HG03045 (cell line): ENCODE results near the gene NMNAT1.
"Not testable (repeated sequence)": the region's sequence is repeated elsewhere in the genome, so short reads cannot be mapped to it uniquely, and the experiment has no call there.

Source experiments
- ATAC-seq: cut with Tn5 transposase; IDR thresholded peaks from one replicate; pipeline ENCODE4 v1.9.1; 2021; ENCODE audit warnings: mild to moderate bottlenecking, moderate library complexity; ENCODE audit not compliant: unreplicated experiment

Gene NMNAT1

DNA sequence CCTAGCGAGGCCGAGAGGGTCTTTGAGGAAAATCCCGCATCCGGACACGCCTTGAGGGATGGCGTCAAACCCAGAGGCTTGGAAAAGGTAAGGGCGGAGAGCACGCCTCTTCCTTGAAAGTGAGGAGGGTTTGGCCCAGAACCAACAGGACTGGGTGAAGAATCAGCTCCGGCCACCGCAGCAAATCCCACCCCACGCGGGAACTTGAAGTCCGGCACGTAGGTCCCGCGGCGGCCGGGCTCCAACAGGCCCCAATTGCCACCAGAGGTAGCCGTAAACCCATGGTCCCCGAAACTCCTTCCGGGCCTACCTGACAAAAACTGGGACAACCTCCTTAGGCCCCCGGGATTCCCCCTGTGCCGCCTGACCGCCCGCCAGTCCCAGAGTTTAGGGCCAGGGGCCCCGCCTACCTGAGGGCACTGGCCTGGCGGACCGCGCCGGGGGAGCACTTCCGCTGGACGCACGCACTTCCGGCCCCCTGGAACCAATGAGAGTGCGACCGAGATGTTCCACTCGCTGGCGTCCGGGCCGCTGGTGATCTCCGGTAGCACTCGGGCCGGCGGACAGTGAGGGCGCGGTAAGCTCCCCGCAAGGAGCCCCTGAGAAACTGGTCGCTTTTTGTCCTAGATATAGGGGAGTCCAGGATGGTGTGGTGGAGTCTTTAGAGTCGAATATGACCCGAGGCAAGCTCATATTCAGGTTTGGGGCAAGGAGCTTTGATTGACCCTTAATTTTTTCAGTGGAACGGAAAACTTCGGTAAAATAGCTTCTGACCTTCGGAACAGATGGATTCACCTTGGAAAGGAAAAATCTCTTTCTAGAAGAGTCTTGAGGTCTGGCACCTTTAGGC, at the start of gene NMNAT1, which contains the start of gene LZIC:
Gene NMNAT1, plus strand, starts transcription at position 537 of the 850 bp plus-strand sequence. CDS start 28,599 bp downstream, outside the sequence.
Gene LZIC, minus strand, starts transcription at position 453 of the 850 bp plus-strand sequence. CDS start 6,772 bp downstream, outside the sequence.
- ATAC-seq, result peak; percentile 95

DNA sequence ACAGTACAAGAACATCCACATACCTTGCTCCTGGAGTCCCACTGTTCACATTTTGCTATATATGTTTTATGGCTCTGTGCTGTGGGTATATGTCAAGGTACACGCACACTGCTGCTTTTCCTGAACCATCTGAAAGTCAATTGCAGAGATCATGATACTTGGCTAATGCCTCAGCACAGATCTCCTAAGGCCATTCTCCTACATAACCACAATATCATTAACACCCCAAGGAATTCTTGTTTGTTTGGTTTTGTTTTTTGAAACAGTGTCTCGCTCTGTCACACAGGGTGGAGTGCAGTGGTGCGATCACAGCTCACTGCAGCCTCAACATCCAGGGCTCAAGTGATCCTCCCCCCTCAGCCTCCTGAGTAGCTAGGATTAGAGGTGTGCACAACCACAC, 49.2 kb upstream of the NMNAT1 start:
- ATAC-seq, result no peak

DNA sequence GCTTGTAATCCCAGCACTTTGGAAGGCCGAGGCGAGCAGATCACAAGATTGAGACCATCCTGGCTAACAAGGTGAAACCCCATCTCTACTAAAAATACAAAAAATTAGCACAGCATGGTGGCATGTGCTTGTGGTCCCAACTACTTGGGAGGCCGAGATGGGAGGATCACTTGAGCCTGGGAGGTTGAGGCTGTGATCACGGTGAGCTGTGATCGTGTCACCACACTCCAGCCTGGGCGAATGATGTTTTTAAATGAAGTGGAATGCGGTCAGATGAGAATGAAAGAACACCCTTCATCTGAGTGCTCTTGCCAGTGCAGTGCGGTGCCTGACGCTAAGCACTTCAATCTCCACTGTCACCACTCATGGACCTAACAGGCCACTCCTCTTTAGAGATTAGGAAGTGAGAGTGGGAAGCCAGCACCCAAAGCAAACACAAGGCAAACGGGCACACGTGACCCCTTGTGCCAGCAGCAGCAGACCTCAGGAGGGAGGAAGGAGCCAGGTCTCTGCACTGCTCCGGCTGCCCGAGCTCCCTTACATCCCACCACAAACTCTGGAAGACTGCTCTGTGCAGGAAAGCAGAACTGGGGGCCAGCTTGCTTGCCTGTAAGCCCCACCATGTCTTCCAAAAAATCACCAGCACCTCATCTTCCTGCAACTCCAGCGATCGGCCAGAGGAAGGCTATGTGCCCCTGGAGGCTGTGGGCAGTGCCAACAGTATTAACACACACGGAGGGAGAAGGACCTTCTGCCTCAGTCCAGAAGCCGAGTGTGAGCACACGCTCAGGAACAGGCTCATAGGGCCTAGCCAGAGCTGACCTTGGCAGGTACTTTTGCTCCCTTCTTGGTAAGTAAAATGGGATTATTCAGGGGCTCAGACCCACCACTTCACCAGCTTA, 42.9 kb upstream of the NMNAT1 start:
- no peak for ATAC-seq

DNA sequence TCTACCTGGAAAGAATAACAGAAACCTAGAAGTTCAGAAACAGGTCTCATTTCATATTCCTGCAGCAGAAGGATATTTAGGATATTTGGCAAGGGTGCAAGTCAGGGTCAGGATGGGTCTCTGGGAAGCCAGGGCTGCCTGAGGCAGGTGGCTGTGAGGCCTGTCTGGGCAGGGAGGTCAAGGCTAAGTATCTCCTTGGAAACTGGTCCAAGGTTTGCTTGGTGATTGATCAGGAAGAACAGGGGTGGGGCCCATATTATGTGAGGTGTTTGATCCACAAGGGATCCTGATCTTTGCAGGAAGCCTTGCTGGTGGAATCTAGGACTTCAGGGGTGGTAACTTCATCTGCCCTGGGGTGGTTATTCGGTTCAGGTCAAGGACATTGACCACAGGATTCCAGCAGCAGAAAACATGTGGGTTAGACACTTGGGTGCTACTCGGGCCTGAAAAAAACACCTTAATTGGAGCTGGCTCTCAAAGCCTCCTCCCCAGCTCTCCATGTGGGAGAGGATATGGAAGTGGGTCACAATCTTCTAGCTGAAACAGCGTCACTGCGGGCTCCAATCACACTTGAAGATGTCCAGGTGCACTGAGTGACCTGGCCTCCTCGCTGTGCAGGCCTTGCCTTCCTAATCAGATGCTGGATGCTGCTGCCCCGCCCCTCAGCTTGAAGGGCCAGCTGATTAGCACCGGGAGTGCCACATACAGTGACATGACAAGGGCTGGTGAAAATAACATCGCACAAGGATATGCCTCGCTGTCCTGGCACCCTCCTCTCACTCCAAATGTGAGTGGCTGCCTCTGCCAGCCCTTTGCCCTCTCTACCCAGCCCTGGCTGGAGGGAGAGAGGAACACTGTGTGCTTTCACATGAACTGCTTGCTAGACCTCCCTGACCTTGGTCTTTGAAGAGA, 41.9 kb upstream of the NMNAT1 start:
- no peak for ATAC-seq

DNA sequence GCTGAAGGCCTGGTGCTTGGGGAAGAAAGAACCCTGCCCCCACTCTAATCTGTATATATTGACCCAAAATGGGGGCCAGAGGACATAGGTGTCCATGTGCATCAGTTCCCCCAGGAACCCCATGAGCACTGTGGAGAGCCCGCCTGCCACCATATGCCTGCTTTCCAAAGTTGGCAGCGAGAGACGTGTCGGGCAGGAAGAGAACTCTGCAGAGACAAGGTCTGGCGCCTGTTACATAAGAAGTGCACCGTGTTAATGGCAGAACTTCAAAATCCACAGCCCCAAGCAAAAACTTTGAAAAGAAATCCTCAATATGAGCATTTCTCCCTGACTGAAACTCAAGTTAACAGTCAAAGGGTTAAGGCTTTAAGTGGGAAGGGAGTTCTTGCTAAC, 41.2 kb upstream of the NMNAT1 start:
- ATAC-seq, result no peak

DNA sequence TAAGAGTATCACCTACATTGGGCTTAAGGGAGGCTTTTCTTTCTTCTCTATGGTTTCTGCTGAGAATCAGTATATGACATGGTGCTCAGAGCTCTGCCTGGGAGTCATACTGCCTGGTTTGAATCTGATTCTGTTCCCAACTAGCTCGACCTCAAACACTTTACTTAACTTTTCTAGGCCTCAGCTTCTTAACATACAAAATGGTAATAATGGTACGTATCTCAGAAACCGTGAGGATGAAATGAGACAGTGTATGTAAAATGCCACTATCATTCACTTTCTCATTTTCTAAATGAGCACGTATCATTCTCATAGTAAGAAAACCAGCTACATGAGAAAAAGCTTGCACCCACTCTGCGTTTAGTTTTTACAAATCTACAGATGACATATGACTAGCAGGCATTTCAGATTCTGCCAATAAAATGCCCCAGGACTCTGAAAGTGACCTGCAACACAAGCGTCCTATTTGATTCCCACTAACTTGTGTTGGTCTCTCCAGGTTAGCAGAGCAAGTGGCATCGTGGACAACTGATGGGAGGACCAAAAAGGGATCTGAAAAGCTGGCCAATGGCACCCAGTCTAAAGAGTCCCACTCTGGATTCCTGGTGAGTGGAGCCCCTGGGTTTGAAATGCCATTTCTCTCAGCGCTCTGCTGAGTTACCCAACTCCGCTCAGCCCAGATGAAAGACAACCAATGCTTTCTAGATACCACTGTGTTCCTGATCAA, 39.3 kb upstream of the NMNAT1 start:
- no peak for ATAC-seq

DNA sequence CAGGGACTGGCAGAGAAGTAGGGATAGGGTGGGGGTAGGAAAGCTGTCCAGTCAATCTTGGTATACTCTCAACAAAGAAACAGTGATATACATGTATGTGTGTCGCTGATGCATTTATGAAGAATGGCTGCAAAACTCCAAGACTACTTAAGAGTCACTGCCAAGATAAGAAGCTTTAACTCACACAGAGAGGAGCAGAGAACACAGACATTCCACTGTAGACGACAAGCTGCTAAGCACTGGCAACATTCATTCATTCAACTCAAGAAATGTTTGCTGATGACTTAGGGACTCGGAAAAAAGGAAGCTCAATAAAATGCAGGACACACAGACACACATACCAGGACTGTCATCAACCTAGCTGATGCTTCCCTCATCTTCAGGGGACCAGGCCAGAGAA, 38.7 kb upstream of the NMNAT1 start:
- no peak for ATAC-seq

DNA sequence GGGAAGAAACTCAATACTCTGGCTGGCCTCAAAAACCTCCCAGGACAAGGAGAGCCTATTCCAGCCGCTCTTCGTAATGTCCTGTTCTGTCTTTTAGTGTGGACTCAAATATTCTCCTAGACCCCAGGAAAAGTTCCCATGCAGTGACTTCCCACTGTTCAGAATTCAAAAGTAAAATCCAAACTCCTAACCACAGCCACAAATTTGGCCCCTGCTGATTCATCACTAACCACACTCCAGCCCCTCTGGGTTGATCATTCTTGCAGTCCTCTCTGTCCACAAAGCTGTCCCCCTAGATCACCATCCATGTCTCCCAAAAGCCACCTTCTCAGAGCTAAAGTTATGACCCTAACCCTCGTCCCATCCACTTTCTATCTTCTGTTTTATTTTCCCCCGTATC, 38.3 kb upstream of the NMNAT1 start:
- no peak for ATAC-seq

DNA sequence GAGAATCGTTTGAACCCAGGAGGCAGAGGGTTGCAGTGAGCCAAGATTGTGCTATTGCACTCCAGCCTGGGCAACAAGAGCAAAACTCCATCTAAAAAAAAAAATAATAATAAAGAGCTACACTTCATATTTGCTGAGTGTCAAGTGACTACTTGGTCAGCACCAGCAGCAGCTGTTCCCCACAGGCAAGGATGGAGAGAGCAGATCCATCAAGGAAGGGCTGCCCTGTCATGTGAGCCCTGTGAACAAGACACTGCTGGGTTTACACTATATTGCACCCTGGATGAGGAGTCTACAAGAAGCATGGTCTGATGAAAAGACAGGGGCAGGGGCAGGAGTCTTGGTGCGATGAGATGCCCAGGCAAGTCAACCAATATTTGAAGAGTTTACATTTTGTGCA, 36.8 kb upstream of the NMNAT1 start:
- ATAC-seq, result no peak

DNA sequence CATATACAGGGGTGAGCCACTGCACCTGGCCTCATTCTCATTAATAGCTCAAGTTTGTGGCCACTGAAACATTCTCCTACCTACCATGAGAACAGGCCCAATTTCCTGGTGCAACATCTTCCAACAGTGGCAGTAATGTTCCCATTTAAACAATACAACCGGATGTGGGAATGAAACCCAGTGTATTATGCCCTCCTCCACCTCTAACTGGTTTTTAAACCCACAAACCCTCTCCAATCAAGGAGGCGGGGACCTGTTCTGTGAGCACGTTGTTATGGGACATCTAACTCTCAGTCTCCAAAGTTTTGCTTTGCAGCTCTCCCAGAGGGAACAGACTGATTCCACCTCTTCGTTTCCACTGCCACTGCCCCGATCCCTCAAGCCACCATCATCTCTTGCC, 35.8 kb upstream of the NMNAT1 start:
- ATAC-seq, result no peak

DNA sequence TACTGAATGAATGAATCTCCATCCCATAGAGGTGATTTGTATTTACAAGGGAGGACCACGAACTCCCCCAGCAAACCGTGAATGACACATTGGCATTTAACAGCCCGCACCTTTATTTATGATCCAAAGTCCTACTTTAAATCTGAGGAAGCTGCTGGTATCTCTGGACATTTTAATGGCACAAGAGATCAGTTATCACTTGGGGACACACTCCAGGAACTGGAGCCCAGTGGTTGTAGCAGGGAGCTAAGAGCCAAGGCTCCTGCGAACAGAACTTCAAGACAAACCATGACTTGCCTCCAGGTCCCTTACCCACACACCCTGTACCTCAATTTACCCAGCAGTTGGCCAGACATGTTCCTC, 34.4 kb upstream of the NMNAT1 start:
- no peak for ATAC-seq

DNA sequence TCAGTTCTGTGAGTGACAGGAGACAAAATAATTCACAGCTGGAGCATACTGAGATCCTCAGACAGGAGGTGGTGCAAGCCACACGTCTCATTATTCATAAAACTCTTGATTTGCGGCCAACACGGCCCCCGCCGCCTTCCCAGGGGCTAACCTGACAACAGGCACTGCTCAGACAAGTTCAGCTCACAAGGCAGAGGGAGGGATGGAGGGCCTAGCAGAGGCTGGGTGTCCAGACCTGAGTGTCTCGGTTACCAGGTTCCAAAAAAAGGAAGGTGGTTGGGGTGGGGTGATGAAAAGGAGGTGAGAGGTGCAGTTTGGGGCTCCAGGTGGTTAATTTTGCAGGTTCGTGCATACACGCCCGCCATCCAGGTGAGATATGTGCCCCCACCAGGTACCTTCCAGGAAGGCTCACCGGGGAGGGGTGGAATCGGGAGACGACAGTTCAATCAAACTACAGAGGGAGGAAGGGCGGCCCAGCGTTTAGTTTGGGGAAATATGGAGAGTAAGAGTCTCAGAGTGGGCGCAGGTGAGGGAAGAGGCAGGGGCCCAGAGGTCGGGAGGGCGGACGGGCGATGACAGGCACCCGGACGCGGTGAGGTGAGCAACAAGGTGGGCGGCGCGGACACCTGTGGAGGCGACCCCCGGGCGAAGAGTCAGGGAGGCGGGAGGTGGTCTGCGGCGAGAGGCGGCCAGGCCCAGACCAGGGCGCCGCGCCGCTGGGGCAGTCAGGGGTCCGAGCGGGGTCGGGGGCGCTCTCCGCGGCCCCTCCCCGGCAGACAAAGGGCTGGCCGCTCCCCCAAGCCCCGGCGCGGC, 33.8 kb upstream of the NMNAT1 start:
- ATAC-seq, result no peak

DNA sequence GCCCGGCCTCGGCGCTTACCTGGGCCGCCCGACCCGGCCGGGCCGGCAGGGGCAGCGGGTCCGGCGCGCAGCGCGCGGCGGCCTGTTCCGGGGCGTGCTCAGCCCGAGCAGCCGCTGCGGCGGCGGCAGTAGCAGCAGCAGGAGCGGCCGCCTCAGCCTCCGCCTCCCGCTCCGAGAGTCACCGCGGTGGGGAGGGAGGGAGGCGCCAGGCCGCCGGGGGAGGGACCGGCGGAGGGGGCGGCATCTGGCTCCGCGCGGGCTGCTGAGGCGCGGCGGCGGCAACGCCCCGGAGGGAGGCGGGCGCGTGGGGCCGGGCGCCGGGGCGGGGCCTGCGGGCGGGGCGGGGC, 33.2 kb upstream of the NMNAT1 start, which contains the start of gene CTNNBIP1:
Gene CTNNBIP1, minus strand, starts transcription at position 194 of the 347 bp plus-strand sequence. CDS start 38,205 bp downstream, outside the sequence.
- peak; percentile 80 for ATAC-seq

DNA sequence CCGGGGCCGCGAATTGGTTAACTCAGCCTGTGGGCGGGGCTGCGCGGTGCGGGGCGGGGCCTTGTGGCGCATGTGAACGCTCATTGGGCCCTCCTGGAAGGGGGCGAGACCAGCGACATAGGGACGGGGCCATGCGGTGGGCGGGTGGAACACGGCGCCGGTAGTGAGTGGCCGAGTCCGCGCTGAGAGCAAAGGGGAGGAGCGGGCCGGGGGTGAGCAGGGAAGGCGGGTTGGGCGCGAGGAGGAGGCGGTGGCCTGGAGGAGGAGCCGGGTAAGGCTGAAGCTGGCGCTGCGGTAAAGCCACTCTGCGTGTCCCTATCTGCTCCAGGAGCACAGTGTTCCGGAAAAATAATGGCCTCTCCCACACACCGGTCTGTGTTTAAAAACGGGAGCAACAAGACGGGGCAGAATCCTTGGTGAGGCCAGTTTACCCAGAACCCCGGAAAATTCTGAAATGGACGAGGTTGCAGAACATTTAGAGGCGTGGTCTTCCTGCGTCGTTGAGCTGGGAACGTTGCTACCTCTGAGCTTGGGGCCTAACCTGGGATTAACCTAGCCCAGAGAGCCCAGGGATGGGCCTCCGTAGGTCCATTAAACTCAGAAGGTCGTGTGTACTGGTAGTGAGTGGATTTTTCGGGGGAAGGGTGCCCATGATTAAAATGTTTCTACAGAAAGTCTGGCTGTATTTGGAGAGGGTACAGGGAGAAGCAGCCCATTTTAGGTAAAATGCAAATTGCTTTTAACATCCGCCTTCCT, 32.7 kb upstream of the NMNAT1 start:
- ATAC-seq, result peak; percentile 94

DNA sequence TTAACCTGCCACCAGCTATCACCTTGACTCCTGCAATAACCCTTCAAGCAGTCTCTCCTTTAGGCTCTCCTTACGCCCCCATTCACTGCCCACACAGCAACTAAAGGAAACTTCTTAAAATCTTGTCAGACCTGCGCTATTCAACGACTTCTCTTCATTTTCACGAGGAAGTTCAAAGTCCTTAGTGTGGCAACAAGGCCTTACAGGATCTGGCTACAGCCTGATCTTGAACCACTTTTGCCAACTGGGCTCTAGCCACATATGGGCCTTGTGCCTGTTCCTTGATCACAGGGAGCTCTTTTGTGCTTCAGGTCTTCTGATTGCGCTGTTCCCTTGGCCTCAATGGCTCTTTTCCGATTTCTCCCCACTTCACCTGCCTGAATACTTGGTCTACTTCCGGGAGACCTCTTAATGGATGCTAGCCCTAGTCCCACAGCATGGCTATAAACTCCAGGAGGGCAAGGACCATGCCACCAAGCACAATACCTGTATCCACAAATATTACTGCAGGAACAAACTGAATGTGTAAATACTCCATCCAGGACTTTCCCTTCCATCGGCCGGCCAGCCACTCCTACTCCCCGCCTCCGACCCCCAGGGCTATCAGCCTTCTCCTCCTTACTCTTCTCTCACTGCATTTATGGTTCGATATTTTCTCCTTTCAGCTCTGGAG, 30.9 kb upstream of the NMNAT1 start:
- ATAC-seq, result no peak

DNA sequence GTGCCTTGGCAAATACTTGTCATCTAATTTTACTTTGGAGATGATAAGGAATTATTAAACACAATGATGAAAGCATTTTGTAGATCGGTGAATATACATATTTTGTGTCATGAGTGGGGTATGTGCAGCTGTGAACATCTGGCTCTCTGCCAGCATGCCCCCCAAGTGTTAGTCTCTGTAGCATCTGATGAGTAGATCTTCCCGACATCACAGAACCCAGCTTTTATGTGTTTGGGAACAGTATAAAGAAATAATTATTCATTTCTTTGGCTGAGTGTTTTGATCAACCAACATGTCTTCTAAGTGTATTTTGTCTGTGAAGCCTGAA, 28.7 kb upstream of the NMNAT1 start:
- no peak for ATAC-seq

DNA sequence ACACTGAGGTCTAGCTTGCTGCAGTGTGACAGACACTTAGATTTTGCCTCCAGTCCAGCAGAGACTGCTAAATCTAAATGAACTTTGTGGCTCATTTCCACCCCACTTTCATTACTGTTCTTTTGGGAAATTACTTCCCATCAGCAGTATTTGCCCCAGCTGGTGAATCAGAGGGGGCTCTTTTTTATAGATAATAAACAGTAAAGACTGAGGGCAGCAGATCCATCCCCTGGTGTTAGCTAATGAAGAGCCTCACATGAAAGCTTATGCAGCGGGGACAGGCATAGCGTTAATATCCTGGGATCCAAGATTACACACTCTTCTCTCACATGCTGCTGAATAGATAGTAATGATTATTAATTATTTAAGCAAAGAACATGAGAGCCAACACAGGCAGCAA, 26.8 kb upstream of the NMNAT1 start:
- no peak for ATAC-seq

DNA sequence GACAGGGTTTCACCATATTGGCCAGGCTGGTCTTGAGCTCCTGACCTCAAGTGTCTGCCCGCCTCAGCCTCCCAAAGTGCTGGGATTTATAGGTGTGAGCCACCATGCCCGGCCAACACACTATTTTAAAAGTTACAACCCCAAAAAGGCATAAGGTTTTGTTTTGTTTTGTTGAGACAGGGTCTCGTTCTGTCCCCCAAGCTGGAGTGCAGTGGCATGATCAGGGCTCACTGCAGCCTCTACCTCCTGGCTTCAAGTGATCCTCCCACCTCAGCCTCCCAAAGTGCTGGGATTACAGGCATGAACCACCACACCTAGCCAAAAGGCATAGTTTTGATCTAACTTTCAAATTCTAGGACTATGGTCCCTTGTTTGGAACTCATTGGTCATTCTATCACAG, 25.8 kb upstream of the NMNAT1 start:
- not testable (repeated sequence) for ATAC-seq
